Loucy (cell line): ENCODE data around the gene COL27A1.

ENCODE experiments used
- CTCF ChIP-seq: fragments of 200-600 bp; sonication (generic); conservative IDR thresholded peaks from 2 replicates; pipeline ENCODE4 v1.5.1; 2014; ENCODE audit warnings: mild to moderate bottlenecking, antibody characterized with exemption, low read length
- EZH2phosphoT487 ChIP-seq: fragments of 200-600 bp; IDR thresholded peaks from 2 replicates; pipeline ENCODE4 v1.6.1; 2018; ENCODE audit warnings: antibody characterized with exemption, mild to moderate bottlenecking, moderate library complexity, borderline replicate concordance

- TF ChIP-seq CTCF (no peak), EZH2phosphoT487 (no peak)
These were observed 129.2 kb downstream of the COL27A1 start for GRCh38 chr9:114284316-114285060.
